BLaER1 treated with 17β-estradiol and CSF1 and Interleukin-3, amounts not matched to agents 10 nM and 100 nM (cell line): ENCODE measurements around the gene NOP9.

Experiments
- H3K27ac ChIP-seq, 11 experiments: shearing (Covaris generic); formaldehyde crosslinking; 2 replicates each; pipeline ENCODE4 v1.8.1; 2022
- H3K27me3 ChIP-seq, 11 experiments: shearing (Covaris generic); formaldehyde crosslinking; 2 replicates each; pipeline ENCODE4 v1.8.1; 2022
- H3K36me3 ChIP-seq, 11 experiments: shearing (Covaris generic); formaldehyde crosslinking; 2 replicates each; pipeline ENCODE4 v1.8.1; 2022
- H3K4me1 ChIP-seq, 10 experiments: shearing (Covaris generic); formaldehyde crosslinking; 2 replicates each; pipeline ENCODE4 v1.8.1; 2022
- H3K4me2 ChIP-seq, 11 experiments: shearing (Covaris generic); formaldehyde crosslinking; 2 replicates each; pipeline ENCODE4 v1.8.1; 2022
- H3K4me3 ChIP-seq, 10 experiments: shearing (Covaris generic); formaldehyde crosslinking; 2 replicates each; pipeline ENCODE4 v1.8.1; 2022
- H3K9ac ChIP-seq, 11 experiments: shearing (Covaris generic); formaldehyde crosslinking; 2 replicates each; pipeline ENCODE4 v1.8.1; 2022
- H3K9me3 ChIP-seq, 11 experiments: shearing (Covaris generic); formaldehyde crosslinking; replicated peaks in 1 of 11; 2 replicates each; pipeline ENCODE4 v1.8.1; 2022
- H4K20me1 ChIP-seq, 11 experiments: shearing (Covaris generic); formaldehyde crosslinking; 2 replicates each; pipeline ENCODE4 v1.8.1; 2022
- Cebpa-rat ChIP-seq, 11 experiments: shearing (Covaris generic); IDR thresholded peaks; 2 replicates each; pipeline ENCODE4 v1.8.1; 2022

Gene NOP9

DNA sequence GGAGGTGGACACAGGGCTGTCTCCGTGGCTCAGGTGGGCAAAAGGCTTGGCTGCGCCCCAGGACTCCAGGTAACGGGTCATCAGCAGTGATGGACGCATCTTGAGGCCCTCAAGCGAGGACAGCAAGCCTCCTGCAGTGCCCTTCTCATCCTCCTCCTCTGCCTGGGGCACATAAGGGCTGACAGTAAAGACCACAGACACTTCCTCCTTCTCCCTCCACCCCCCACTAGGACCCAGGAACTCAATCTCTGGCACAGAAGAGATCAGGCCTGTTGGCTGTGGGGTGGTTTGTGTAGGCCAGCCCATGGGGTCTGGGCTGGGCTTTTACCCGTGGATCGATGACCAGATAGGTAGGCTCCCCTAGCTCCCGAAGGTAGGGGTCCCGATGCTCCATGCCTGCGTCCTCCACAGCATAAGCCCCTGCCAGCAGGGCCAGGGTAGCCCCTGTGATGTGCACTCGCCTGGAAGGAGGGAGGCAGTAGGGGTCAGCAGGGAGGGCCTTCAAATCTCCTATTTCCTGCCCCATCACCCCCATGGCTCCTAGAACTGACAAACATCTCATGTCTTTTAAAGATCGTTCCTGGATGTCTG lies 29.5 kb downstream of the NOP9 start:
- Histone ChIP-seq H3K27ac (peak overlapping the region in 8 of 11 experiments; percentile 20 to 60 (median 32); a peak in 11 of 22 replicates), H3K36me3 (no peaks in the 10 kb centered on the region), H4K20me1 (peaks cover 0 to 14% (median 5%) of the 10 kb centered on the region in 11 experiments; a peak in 9 of 22 replicates), H3K4me1 (peaks cover 75 to 94% (median 88%) of the 10 kb centered on the region in 10 experiments), H3K9ac (peak overlapping the region in 8 of 11 experiments; percentile 10 to 46 (median 30); a peak in 7 of 22 replicates), H3K4me2 (peak overlapping the region; percentile 53 to 94 (median 80)), H3K27me3 (peaks cover 20 to 34% (median 26%) of the 10 kb centered on the region in 11 experiments), H3K4me3 (peak overlapping the region in 1 of 10 experiments; percentile 23; a peak in 1 of 20 replicates), H3K9me3 (no peaks in the 10 kb centered on the region)
- no peak for TF ChIP-seq Cebpa-rat (IDR thresholded peaks at IDR 0.05)

DNA sequence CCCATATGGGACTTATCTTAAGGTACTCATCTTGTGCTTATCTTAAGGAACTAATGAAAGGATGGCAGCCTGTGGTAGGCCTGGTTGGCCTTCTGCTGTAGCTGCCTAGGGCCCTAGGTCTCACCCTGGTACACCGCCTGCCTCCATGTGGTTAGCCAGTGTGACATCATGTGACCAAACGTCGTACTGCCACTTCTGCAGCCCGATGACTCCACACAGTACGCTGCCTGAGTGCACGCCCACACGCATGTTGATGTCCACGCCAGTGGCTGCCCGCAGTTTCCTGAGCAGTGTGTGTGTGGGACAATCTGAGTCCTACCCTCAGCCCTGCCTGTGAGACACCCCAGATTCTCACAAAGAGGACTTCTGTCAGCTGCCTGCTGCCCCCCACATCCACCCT lies 30.1 kb downstream of the NOP9 start:
- peak overlapping the region in 3 of 11 experiments; percentile 15 to 46 (median 38); a peak in 2 of 22 replicates for H3K9ac ChIP-seq
- peak overlapping the region; percentile 53 to 94 (median 80); a peak in 21 of 22 replicates for H3K4me2 ChIP-seq
- TF ChIP-seq Cebpa-rat (IDR thresholded peaks at IDR 0.05): no peak
- H3K4me1 ChIP-seq: peaks cover 80 to 97% (median 89%) of the 10 kb centered on the region in 10 experiments
- peak overlapping the region in 6 of 11 experiments; percentile 20 to 60 (median 40); a peak in 8 of 22 replicates for H3K27ac ChIP-seq
- H3K27me3 ChIP-seq: peaks cover 25 to 39% (median 32%) of the 10 kb centered on the region in 11 experiments
- no peaks in the 10 kb centered on the region for H3K9me3 ChIP-seq
- no peaks in the 10 kb centered on the region for H3K36me3 ChIP-seq
- H3K4me3 ChIP-seq: no peak overlapping the region
- H4K20me1 ChIP-seq: peaks cover 0 to 20% (median 10%) of the 10 kb centered on the region in 11 experiments; a peak in 10 of 22 replicates

- Histone ChIP-seq H3K27ac (no peak overlapping the region), H3K4me2 (peak overlapping the region in 10 of 11 experiments; percentile 75 to 96 (median 92); a peak in 19 of 22 replicates), H3K9ac (no peak overlapping the region), H3K36me3 (no peaks in the 10 kb centered on the region), H3K4me3 (no peak overlapping the region), H3K27me3 (peaks cover 39 to 53% (median 45%) of the 10 kb centered on the region in 11 experiments), H3K4me1 (peaks cover 83 to 97% (median 89%) of the 10 kb centered on the region in 10 experiments), H3K9me3 (no peaks in the 10 kb centered on the region), H4K20me1 (peaks cover 0 to 31% (median 11%) of the 10 kb centered on the region in 11 experiments; a peak in 10 of 22 replicates)
- TF ChIP-seq Cebpa-rat (IDR thresholded peaks at IDR 0.05): no peak
Observed at GRCh38 chr14:24330973-24331674, 31.5 kb downstream of the NOP9 start.

DNA sequence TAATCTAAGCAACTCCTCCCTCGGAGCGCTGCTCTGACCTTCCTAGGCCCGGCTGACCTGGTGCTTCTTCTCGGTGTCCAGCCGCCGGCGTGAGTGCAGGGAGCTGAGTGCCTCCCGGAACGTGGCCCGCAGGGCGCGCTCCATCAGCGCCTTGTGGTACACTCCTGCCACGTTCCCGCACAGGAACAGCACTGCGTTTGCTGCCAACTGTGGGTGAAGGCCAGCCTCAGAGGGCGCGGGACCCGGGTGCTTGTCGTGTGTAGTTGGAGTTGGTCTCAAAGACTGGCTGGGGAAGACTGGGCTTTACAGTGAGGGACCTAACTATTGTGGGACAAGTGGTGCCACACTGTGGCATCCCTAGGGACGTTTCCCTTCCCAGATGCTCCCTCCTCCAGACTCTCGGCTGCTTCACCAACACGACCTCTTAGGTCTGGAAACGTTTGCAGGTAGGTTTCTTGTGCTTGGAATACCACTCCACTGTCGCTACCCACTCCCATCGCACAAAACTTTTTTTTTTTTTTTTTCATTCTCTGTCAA lies 32.1 kb downstream of the NOP9 start:
- Histone ChIP-seq H3K9me3 (no peaks in the 10 kb centered on the region), H3K27ac (no peak overlapping the region), H3K27me3 (peaks cover 46 to 60% (median 52%) of the 10 kb centered on the region in 11 experiments), H3K9ac (no peak overlapping the region), H4K20me1 (peaks cover 0 to 38% (median 11%) of the 10 kb centered on the region in 11 experiments; a peak in 10 of 22 replicates), H3K4me2 (peak overlapping the region; percentile 75 to 96 (median 92)), H3K36me3 (peaks cover 0 to 6% (median 0%) of the 10 kb centered on the region in 11 experiments; a peak in 3 of 22 replicates), H3K4me3 (peak overlapping the region in 1 of 10 experiments; percentile 43; a peak in 2 of 20 replicates), H3K4me1 (peaks cover 78 to 97% (median 85%) of the 10 kb centered on the region in 10 experiments)
- no peak for TF ChIP-seq Cebpa-rat (IDR thresholded peaks at IDR 0.05)

- Histone ChIP-seq H3K27ac (no peak overlapping the region), H3K27me3 (peaks cover 52 to 66% (median 59%) of the 10 kb centered on the region in 11 experiments)
Observed at GRCh38 chr14:24332268-24332993, 32.8 kb downstream of the NOP9 start.

GRCh38 chr14:24334431-24335291 lies 35.0 kb downstream of the NOP9 start, which contains the start of gene ADCY4:
TSS of gene ADCY4 (minus strand) at chr14:24335071. CDS start at chr14:24334652, 419 bp downstream.
- Histone ChIP-seq H3K9ac (0 out of 22 replicates have a peak within 1 kb of the TSS, but pooled peaks of 1 of the 11 experiments have one; percentile 9), H3K27ac (no peak within 1 kb of the TSS), H3K36me3 (peaks cover 0 to 21% (median 0%) of the 10 kb centered on the region in 11 experiments; a peak in 5 of 22 replicates), H4K20me1 (peaks cover 0 to 40% (median 11%) of the 10 kb centered on the region in 11 experiments; a peak in 10 of 22 replicates), H3K4me3 (peak within 1 kb of the TSS in 9 of 10 experiments; percentile 5 to 52 (median 37); a peak in 15 of 20 replicates), H3K27me3 (peaks cover 75 to 89% (median 81%) of the 10 kb centered on the region in 11 experiments), H3K9me3 (peaks cover 0 to 12% (median 6%) of the 10 kb centered on the region in 11 experiments; a peak in 6 of 22 replicates), H3K4me2 (peak within 1 kb of the TSS; percentile 67 to 96 (median 91)), H3K4me1 (peaks cover 63 to 88% (median 72%) of the 10 kb centered on the region in 10 experiments)
- no peak for TF ChIP-seq Cebpa-rat (IDR thresholded peaks at IDR 0.05)

More at GRCh38 chr14:24332268-24332993, 32.8 kb downstream of the NOP9 start:
- peaks cover 0 to 12% (median 0%) of the 10 kb centered on the region in 11 experiments; a peak in 5 of 22 replicates for H3K36me3 ChIP-seq
- H3K4me2 ChIP-seq: peak overlapping the region; percentile 75 to 96 (median 92)
- no peaks in the 10 kb centered on the region for H3K9me3 ChIP-seq
- peaks cover 0 to 40% (median 11%) of the 10 kb centered on the region in 11 experiments; a peak in 10 of 22 replicates for H4K20me1 ChIP-seq
- peak in 7 of 11 experiments; percentile 45 to 89 (median 71); a peak in 14 of 22 replicates for TF ChIP-seq Cebpa-rat (IDR thresholded peaks at IDR 0.05)
- H3K4me1 ChIP-seq: peaks cover 72 to 91% (median 79%) of the 10 kb centered on the region in 10 experiments
- H3K9ac ChIP-seq: peak overlapping the region in 4 of 11 experiments; percentile 15 to 34 (median 26); a peak in 3 of 22 replicates
- peak overlapping the region; percentile 34 to 62 (median 40) for H3K4me3 ChIP-seq
